ENCODE data around the gene ALG9. TPM values are rescaled to one million over a fixed set of nuclear protein-coding genes. Genes with fewer than 3 reads are reported as not detected.

ALG9 gene
- total RNA-seq, 2 experiments from 2014 or later = 38.7 to 40.9 TPM

GRCh38 chr11:111843661-111844060, 27.7 kb downstream of the ALG9 start:
- POLR2A ChIA-PET = no interaction called here

GRCh38 chr11:111841370-111842053, 29.9 kb downstream of the ALG9 start:
- ChIA-PET CTCF (interaction anchor here (0.6 to 1.7 kb wide), 8 partner anchors 9 to 254 kb away, joined by 3 to 7 read pairs (median 3); partner anchors contain the start of gene SIK2), POLR2A (no interaction called here)

More at GRCh38 chr11:111843661-111844060, 27.7 kb downstream of the ALG9 start:
- CTCF ChIA-PET = no interaction called here

GRCh38 chr11:111840143-111840542, 31.2 kb downstream of the ALG9 start:
- POLR2A ChIA-PET = no interaction called here
- CTCF ChIA-PET = interaction anchor here (0.6 to 1.7 kb wide), 2 partner anchors 8 to 98 kb away, joined by 4 to 7 read pairs; no protein-coding TSS in a partner anchor

- POLR2A ChIA-PET = no interaction called here
- CTCF ChIA-PET = no interaction called here
Observed at GRCh38 chr11:111838054-111838453, 33.3 kb downstream of the ALG9 start.

GRCh38 chr11:111837366-111837891, 34.0 kb downstream of the ALG9 start:
- CTCF ChIA-PET = no interaction called here
- POLR2A ChIA-PET = no interaction called here

- ChIA-PET POLR2A (no interaction called here), CTCF (interaction anchor here (1.1 kb wide), 1 partner anchor 232 kb away, joined by 3 read pairs; no protein-coding TSS in a partner anchor)
Observed at GRCh38 chr11:111836721-111837120, 34.7 kb downstream of the ALG9 start.

GRCh38 chr11:111836162-111836561, 35.2 kb downstream of the ALG9 start:
- ChIA-PET POLR2A (no interaction called here), CTCF (interaction anchor here (1.1 kb wide), 1 partner anchor 231 kb away, joined by 3 read pairs; no protein-coding TSS in a partner anchor)

GRCh38 chr11:111835665-111836064, 35.7 kb downstream of the ALG9 start:
- POLR2A ChIA-PET = no interaction called here

GRCh38 chr11:111834432-111835163, 36.8 kb downstream of the ALG9 start:
- ChIA-PET POLR2A (interaction anchor here (1.0 kb wide), 1 partner anchor 35 kb away, joined by 3 read pairs; no protein-coding TSS in a partner anchor), CTCF (no interaction called here)

More at GRCh38 chr11:111835665-111836064, 35.7 kb downstream of the ALG9 start:
- CTCF ChIA-PET = no interaction called here

- POLR2A ChIA-PET = no interaction called here
- CTCF ChIA-PET = no interaction called here
Observed at GRCh38 chr11:111833524-111833923, 37.9 kb downstream of the ALG9 start.

- POLR2A ChIA-PET = no interaction called here
- CTCF ChIA-PET = interaction anchor here (0.6 kb wide), 1 partner anchor 393 kb away, joined by 3 read pairs; no protein-coding TSS in a partner anchor
Observed at GRCh38 chr11:111829185-111829968, 42.0 kb downstream of the ALG9 start.

GRCh38 chr11:111826322-111826950, 44.9 kb downstream of the ALG9 start:
- POLR2A ChIA-PET = no interaction called here
- CTCF ChIA-PET = no interaction called here

GRCh38 chr11:111823629-111824028, 47.8 kb downstream of the ALG9 start:
- CTCF ChIA-PET = interaction anchor here (0.6 to 0.9 kb wide), 3 partner anchors 19 to 166 kb away, joined by 3 read pairs; no protein-coding TSS in a partner anchor
- POLR2A ChIA-PET = no interaction called here

GRCh38 chr11:111823131-111823530, 48.2 kb downstream of the ALG9 start:
- CTCF ChIA-PET = interaction anchor here (0.6 to 0.9 kb wide), 3 partner anchors 19 to 166 kb away, joined by 3 read pairs; no protein-coding TSS in a partner anchor
- POLR2A ChIA-PET = no interaction called here

- POLR2A ChIA-PET = no interaction called here
- CTCF ChIA-PET = no interaction called here
Observed at GRCh38 chr11:111819829-111820237, 51.5 kb downstream of the ALG9 start.

- ChIA-PET POLR2A (no interaction called here), CTCF (no interaction called here)
Observed at GRCh38 chr11:111819161-111819828, 52.1 kb downstream of the ALG9 start.

GRCh38 chr11:111815489-111815888, 55.9 kb downstream of the ALG9 start:
- CTCF ChIA-PET = no interaction called here
- POLR2A ChIA-PET = no interaction called here

- CTCF ChIA-PET = no interaction called here
- POLR2A ChIA-PET = no interaction called here
Observed at GRCh38 chr11:111814557-111815320, 56.6 kb downstream of the ALG9 start.

Data from activated CD8-positive, alpha-beta memory T cell treated with anti-CD3 and anti-CD28 coated beads for 36 hours (primary cell).